ENCODE data around the gene KLF12.

DNA sequence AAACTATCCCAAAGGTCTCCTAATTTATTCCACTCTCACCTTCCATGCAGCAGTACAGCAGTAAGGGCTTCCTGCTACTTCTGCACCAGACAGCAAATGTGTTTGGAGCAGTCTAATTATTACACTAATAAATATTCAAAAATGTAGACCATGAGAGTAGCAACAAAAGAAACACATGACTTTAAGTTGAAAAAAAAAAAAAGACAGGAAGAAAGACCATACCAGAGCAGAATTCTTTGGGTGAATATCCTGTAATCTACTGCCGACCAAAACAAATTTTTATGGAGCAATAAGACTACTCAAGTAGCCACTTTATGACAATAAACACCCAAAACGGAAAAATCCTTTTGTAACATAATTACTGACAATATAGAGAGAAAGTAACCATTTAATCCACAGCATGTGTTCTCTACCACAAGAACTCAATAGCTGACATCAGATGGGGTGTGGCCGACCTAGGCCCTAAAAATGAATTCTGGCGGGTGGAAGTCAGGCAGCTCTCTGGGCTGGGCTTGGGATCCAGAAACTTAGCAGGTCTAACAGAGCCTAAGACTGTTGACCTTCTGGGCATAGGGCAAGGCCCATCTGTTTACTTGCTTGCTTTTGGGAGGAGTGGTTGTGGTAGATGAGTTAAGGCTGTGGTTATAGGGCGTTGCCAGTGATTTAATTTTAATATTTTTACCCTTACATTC lies 4.6 kb downstream of the KLF12 start:
- TF ChIP-seq, protein P1, sequence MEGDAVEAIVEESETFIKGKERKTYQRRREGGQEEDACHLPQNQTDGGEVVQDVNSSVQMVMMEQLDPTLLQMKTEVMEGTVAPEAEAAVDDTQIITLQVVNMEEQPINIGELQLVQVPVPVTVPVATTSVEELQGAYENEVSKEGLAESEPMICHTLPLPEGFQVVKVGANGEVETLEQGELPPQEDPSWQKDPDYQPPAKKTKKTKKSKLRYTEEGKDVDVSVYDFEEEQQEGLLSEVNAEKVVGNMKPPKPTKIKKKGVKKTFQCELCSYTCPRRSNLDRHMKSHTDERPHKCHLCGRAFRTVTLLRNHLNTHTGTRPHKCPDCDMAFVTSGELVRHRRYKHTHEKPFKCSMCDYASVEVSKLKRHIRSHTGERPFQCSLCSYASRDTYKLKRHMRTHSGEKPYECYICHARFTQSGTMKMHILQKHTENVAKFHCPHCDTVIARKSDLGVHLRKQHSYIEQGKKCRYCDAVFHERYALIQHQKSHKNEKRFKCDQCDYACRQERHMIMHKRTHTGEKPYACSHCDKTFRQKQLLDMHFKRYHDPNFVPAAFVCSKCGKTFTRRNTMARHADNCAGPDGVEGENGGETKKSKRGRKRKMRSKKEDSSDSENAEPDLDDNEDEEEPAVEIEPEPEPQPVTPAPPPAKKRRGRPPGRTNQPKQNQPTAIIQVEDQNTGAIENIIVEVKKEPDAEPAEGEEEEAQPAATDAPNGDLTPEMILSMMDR (IDR thresholded peaks at IDR 0.05; ENCODE audit: low read length) = no peak
- no peak for TF ChIP-seq EZH2 (optimal IDR thresholded peaks at IDR 0.05; ENCODE audit: low read depth, low read length)
- no peak for TF ChIP-seq EZH2phosphoT487 (IDR thresholded peaks at IDR 0.05; ENCODE audit: low read length)
